B cell (primary cell): ENCODE measurements around the gene SH3TC1. TPM values are rescaled to one million over a fixed set of nuclear protein-coding genes. Genes with fewer than 3 reads are reported as not detected.

Experiments used
- ATAC-seq: fragments of 200-7000 bp; cut with Tn5 transposase; one replicate; pipeline ENCODE4 v1.10.0; 2021; ENCODE audit warnings: low read depth, mild to moderate bottlenecking, moderate number of reproducible peaks, moderate library complexity
- CTCF ChIA-PET: fragments of 350-600 bp; sonication (Branson Sonifier 250); formaldehyde crosslinking; loops from one replicate; lab custom pipeline; 2021; ENCODE audit warnings: antibody characterized with exemption, inconsistent platforms; lab: Charles Lee
- POLR2A ChIA-PET: fragments of 350-600 bp; sonication (Branson Sonifier 250); formaldehyde crosslinking; loops from one replicate; lab custom pipeline; 2021; ENCODE audit warnings: antibody characterized with exemption; lab: Charles Lee
- DNase-seq: peaks from one replicate; pipeline ENCODE4 v3.0.0; 2013
- H2AFZ ChIP-seq: 2 replicates; pipeline ENCODE4 v1.6.1; 2012; ENCODE audit warnings: mild to moderate bottlenecking, low read depth, low read length; ENCODE audit not compliant: insufficient read depth, poor library complexity, severe bottlenecking
- H3K27ac ChIP-seq, 2 donors: 1 replicate in 1 of 2; 2 replicates in 1 of 2; pipeline ENCODE4 v1.5.1; 2012 to 2013; ENCODE audit warnings: low read length in 2 of 2, mild to moderate bottlenecking in 2 of 2, moderate library complexity in 1 of 2
- H3K27me3 ChIP-seq, 4 experiments: fragments of 200-600 bp in 1 of 4; sonication (generic) in 1 of 4; replicated peaks in 1 of 4; 1 replicate in 2 of 4; 2 replicates in 2 of 4; pipeline versions ENCODE4 v1.6.1 to v1.7.0; 2013 to 2016; ENCODE audit warnings: low read length in 3 of 4, mild to moderate bottlenecking in 2 of 4, mixed read lengths in 1 of 4, moderate library complexity in 1 of 4; ENCODE audit not compliant: insufficient read depth in 4 of 4, control insufficient read depth in 3 of 4; ENCODE audit errors: control extremely low read depth in 1 of 4
- H3K36me3 ChIP-seq, 2 experiments: replicated peaks in 1 of 2; 1 replicate in 1 of 2; 2 replicates in 1 of 2; pipeline versions ENCODE4 v1.6.1 to v1.7.1; 2013; ENCODE audit warnings: low read length in 1 of 2; ENCODE audit not compliant: insufficient read depth in 2 of 2, control insufficient read depth in 1 of 2; ENCODE audit errors: control extremely low read depth in 1 of 2, extremely low read depth in 1 of 2
- H3K4me1 ChIP-seq, 2 donors: fragments of 200-600 bp in 1 of 2; sonication (generic) in 1 of 2; 1 replicate in 1 of 2; 2 replicates in 1 of 2; pipeline versions ENCODE4 v1.5.1 to v1.6.1; 2013 to 2017; ENCODE audit warnings: low read length in 2 of 2; ENCODE audit not compliant: control insufficient read depth in 2 of 2, insufficient read depth in 2 of 2
- H3K4me2 ChIP-seq: replicated peaks from 2 replicates; pipeline ENCODE3; 2012; ENCODE audit warnings: mild to moderate bottlenecking, low read depth, low read length; ENCODE audit not compliant: poor library complexity, severe bottlenecking
- H3K4me3 ChIP-seq, 5 experiments: fragments of 200-600 bp in 1 of 5; sonication (generic) in 1 of 5; 1 replicate in 3 of 5; 2 replicates in 2 of 5; pipeline versions ENCODE4 v1.5.1 to v1.7.0; 2011 to 2016; ENCODE audit warnings: low read length in 4 of 5, mild to moderate bottlenecking in 4 of 5, low read depth in 2 of 5, control low read depth in 1 of 5, moderate library complexity in 1 of 5; ENCODE audit not compliant: insufficient read depth in 1 of 5; ENCODE audit errors: control extremely low read depth in 1 of 5, extremely low read depth in 1 of 5
- H3K79me2 ChIP-seq: fragments of 200-600 bp; sonication (generic); one replicate; pipeline ENCODE4 v1.6.0; 2016; ENCODE audit warnings: low read length; ENCODE audit not compliant: control insufficient read depth, insufficient read depth
- H3K9ac ChIP-seq: fragments of 200-600 bp; sonication (generic); 2 replicates; pipeline ENCODE4 v1.6.1; 2017; ENCODE audit warnings: mild to moderate bottlenecking, low read length, moderate library complexity
- H3K9me3 ChIP-seq, 3 donors: one replicate each; pipeline versions ENCODE4 v1.6.1 to v1.7.1; 2013; ENCODE audit warnings: low read length in 2 of 3; ENCODE audit not compliant: control insufficient read depth in 2 of 3, insufficient read depth in 1 of 3; ENCODE audit errors: control extremely low read depth in 1 of 3
- H4K20me1 ChIP-seq: 2 replicates; pipeline ENCODE4 v1.6.0; 2012; ENCODE audit warnings: mild to moderate bottlenecking, low read length; ENCODE audit not compliant: insufficient read depth, control insufficient read depth, poor library complexity, severe bottlenecking
- H3K27ac Mint-ChIP-seq: one replicate; pipeline ENCODE4 v1.8.0; 2021; ENCODE audit warnings: mixed read lengths
- H3K27me3 Mint-ChIP-seq: one replicate; pipeline ENCODE4 v1.8.0; 2021; ENCODE audit warnings: mixed read lengths
- H3K4me1 Mint-ChIP-seq: one replicate; pipeline ENCODE4 v1.8.0; 2021; ENCODE audit warnings: mixed read lengths
- H3K4me3 Mint-ChIP-seq: one replicate; pipeline ENCODE4 v1.8.0; 2021; ENCODE audit warnings: mixed read lengths
- H3K9me3 Mint-ChIP-seq: one replicate; pipeline ENCODE4 v1.8.0; 2022; ENCODE audit warnings: mixed read lengths; ENCODE audit not compliant: insufficient read depth
- CTCF ChIP-seq: fragments of 200-600 bp; IDR thresholded peaks from one replicate; pipeline ENCODE4 v1.8.0; 2022; ENCODE audit warnings: antibody characterized with exemption, mild to moderate bottlenecking
- EZH2 ChIP-seq: IDR thresholded peaks from 2 replicates; pipeline ENCODE4 v1.6.1; 2012; ENCODE audit warnings: borderline replicate concordance, low read depth, mild to moderate bottlenecking, moderate library complexity, low read length; ENCODE audit not compliant: insufficient read depth, poor library complexity, severe bottlenecking
- WGBS: methylation state at CpG from one replicate; pipeline ENCODE4 v1.1.5; 2013; ENCODE audit warnings: missing lambda C conversion rate; ENCODE audit not compliant: insufficient coverage; 5-methylcytosine and 5-hydroxymethylcytosine counted together
- intact Hi-C: fragments of 100-400 bp; cut with micrococcal nuclease; formaldehyde crosslinking; loops from one replicate; pipeline ENCODE4 v1.10.0; 2022
- polyA plus RNA-seq: library from polyadenylated mRNA; depleted of rRNA; stranded (reverse); fragments of >200 nt; gene quantifications from 2 replicates; pipeline ENCODE4 v1.2.3, GENCODE V29; 2012
- total RNA-seq, 2 donors: library from RNA; stranded (reverse); fragments of 120-200 nt in 1 of 2; gene quantifications; 1 replicate in 1 of 2; 2 replicates in 1 of 2; pipeline versions ENCODE4 v1.2.3 to v1.2.4, GENCODE V29; 2013 to 2022

The SH3TC1 gene
- total and polyA plus RNA-seq, 2 donors (not counting 1 experiment from before 2014, with no cell fraction given): 63.8 to 388 TPM

- Histone ChIP-seq H3K27ac (no peak overlapping the region), H3K9me3 (no peaks in the 10 kb centered on the region), H3K36me3 (no peaks in the 10 kb centered on the region), H3K4me2 (no peak overlapping the region), H3K79me2 (no peaks in the 10 kb centered on the region), H3K9ac (no peak overlapping the region), H3K4me3 (no peak overlapping the region), H3K27me3 (peaks cover 0 to 5% (median 1%) of the 10 kb centered on the region in 4 experiments), H2AFZ (no peak overlapping the region), H3K4me1 (peaks cover 0 to 2% of the 10 kb centered on the region in 2 donors), H4K20me1 (no peaks in the 10 kb centered on the region)
- DNase-seq (no peak), ATAC-seq (no peak)
- WGBS: 98% methylated on average over 6 of the region's 9 CpGs
- Mint-ChIP-seq H3K4me1 (peaks cover 3% of the 10 kb centered on the region), H3K9me3 (no peaks in the 10 kb centered on the region), H3K27ac (no peak overlapping the region), H3K27me3 (peaks cover 4% of the 10 kb centered on the region), H3K4me3 (no peak overlapping the region)
- intact Hi-C loops: no loop called here
- CTCF ChIA-PET: no interaction called here
- POLR2A ChIA-PET: no interaction called here
- TF ChIP-seq CTCF (no peak), EZH2 (no peak)
These were observed 13.2 kb upstream of the SH3TC1 start for GRCh38 chr4:8185930-8186329.

- ChIA-PET POLR2A (no interaction called here), CTCF (interaction anchor here (1.3 to 2.6 kb wide), 2 partner anchors 11 kb away, joined by 5 to 17 read pairs; partner anchors contain the start of gene SH3TC1)
- H3K9ac ChIP-seq: no peak overlapping the region
- no peak overlapping the region for H3K4me2 ChIP-seq
- no peak overlapping the region for H3K4me3 ChIP-seq
- Mint-ChIP-seq H3K9me3 (no peaks in the 10 kb centered on the region), H3K4me3 (no peak overlapping the region), H3K4me1 (peaks cover 18% of the 10 kb centered on the region), H3K27ac (no peak overlapping the region), H3K27me3 (peaks cover 4% of the 10 kb centered on the region)
- no peaks in the 10 kb centered on the region for H3K9me3 ChIP-seq
- DNase-seq (no peak), ATAC-seq (no peak)
- TF ChIP-seq CTCF: no peak
- TF ChIP-seq EZH2: no peak
- H3K27me3 ChIP-seq: peaks cover 0 to 5% (median 1%) of the 10 kb centered on the region in 4 experiments
- H3K27ac ChIP-seq: no peak overlapping the region
- no peaks in the 10 kb centered on the region for H3K36me3 ChIP-seq
- H2AFZ ChIP-seq: no peak overlapping the region
- no peaks in the 10 kb centered on the region for H3K79me2 ChIP-seq
- WGBS: 95% methylated on average over 12 of the region's 12 CpGs
- peaks cover 9 to 21% of the 10 kb centered on the region in 2 donors for H3K4me1 ChIP-seq
- H4K20me1 ChIP-seq: no peaks in the 10 kb centered on the region
- intact Hi-C loops: no loop called here
These were observed 11.0 kb upstream of the SH3TC1 start for GRCh38 chr4:8188085-8188484.
